GM21526 (cell line): ENCODE results near the gene TMEM239.

Source experiments
- ATAC-seq: cut with Tn5 transposase; IDR thresholded peaks from one replicate; pipeline ENCODE4 v1.9.1; 2021; ENCODE audit warnings: moderate library complexity; ENCODE audit not compliant: unreplicated experiment, low FRiP score

Gene TMEM239

DNA sequence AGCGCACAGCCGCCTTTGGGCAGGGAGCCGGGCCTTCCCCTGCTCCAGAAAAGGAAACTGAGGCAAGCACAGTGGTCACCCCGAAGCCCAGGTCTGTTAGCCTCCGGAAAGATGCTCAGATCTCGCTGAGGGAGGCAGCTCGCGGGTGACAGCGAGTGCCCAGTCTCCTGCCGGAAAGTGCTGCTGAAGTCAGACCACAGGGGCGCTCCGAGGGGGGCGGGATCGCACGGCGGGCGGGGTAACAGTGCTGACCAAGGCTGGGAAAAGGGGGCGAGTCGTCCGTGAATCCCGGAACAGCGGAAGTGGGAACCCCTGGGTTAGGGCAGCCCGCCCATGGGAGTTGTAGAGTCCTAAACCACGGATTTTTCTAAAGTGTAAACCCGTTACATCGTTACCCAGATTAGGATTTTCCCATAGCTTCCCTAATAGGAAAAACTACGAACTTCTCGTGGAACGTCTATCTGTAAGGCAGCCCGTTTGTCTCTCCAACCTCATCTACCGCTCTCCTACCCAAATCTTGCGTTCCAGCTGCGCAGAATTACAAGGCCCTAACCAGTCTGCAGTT is 24.9 kb downstream of the TMEM239 start:
- ATAC-seq, result peak; percentile 30

DNA sequence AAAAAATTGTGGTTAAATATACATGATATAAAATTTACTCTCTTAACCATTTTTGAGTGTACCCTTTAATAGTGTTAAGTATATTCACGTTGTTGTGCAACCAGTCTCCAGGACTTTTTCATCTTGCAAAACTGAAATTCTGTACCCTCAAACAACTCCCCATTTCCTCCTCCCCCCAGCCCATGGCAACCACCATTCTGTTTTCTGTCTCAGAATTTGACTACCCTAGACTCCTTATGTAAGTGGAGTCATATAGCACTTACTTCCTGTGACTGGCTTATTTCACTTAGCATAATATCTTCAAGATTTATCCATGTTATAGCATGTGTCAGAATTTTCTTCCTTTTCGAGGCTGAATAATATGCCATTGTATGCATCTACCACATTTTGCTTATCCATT is 29.4 kb downstream of the TMEM239 start:
- no peak for ATAC-seq

DNA sequence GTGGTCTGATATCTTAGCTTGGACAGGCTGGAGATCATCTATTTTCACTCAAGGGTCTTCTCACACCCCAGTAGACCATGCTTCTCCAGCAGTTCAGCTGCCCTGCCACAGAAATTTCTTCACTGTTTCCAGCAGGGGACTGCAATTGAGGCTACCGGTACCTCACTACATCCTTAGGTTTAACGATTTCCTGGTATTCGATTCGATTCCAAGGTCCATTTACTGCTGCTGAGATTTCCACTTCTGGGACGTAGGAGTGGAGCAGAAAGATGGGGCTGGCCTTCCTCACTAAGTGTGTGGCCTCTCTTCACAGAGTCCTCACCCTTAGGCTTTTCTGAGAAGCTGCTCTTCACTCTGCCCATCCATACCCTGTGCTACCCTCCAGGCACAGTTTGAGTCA is 30.5 kb downstream of the TMEM239 start:
- ATAC-seq, result no peak

GRCh38 chr20:2847802-2848201 is 31.6 kb downstream of the TMEM239 start:
- ATAC-seq, result no peak

DNA sequence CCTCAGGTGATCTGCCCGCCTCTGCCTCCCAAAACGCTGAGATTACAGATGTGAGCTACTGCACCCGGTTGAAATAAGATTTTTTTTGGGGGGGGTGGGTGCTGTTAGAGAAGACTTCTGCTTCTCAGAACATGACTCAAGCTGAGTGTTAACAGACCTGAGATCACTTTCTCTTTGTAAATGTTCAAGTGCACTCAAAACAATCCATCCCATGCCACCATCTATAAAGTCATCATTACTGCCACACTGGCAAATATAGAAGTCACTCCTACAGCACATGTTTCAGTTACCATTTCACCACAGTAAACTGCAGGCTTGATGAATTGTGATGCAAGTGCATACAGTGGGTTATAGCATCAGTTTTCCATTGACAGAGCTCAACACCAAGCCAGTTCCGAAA is 33.4 kb downstream of the TMEM239 start:
- no peak for ATAC-seq

DNA sequence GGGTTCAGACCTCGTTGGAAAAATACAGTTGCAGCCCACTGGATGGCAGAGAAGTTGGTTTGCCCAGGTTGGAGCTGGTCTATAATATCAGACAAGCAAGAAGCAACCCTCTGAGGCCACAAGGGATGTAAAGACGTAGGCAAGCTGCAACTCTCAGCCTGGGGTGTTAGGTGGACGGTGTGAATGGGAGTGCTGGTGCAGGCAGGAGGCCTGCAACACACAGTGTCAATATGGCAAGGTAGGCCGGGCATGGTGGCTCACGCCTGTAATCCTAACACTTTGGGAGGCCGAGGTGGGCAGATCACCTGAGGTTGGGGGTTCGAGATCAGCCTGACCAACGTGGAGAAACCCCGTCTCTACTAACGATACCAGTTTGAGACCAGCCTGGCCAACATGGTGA is 34.9 kb downstream of the TMEM239 start:
- no peak for ATAC-seq

DNA sequence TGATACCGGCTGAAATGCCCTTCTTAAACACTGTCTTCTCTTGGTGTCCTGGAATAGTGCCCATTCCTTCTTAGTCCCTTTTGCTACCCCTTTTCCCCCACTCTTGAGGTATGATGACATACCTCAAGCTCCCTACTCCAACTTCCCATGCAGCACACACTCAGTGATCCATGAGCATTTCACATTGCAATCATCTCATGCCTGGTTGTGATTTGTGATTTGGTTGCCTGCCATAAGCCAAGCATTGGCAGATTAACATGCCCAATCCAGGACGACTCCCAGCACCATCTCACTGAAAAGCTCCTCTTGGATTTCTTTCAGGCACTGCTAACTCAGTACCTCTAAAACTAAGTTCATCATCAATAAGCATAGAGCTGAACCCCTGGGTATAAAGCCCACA is 42.4 kb downstream of the TMEM239 start:
- ATAC-seq, result no peak

- no peak for ATAC-seq
Measured at GRCh38 chr20:2859330-2860121, 43.4 kb downstream of the TMEM239 start.

- no peak for ATAC-seq
Measured at GRCh38 chr20:2864626-2865025, 48.5 kb downstream of the TMEM239 start.

DNA sequence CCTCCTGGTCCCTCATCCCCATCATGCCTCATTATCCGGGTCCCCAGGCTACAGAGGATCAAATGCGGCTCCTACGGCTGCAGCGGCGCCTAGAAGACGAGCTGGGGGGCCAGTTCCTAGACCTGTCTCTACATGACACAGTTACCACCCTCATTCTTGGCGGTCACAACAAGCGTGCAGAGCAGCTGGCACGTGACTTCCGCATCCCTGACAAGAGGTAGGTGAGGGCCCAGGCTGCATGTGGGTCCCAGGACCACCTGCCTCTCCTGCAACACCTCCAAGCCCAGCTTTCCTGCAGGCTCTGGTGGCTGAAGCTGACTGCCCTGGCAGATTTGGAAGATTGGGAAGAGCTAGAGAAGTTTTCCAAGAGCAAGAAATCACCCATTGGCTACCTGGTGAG is 48.9 kb downstream of the TMEM239 start:
- no peak for ATAC-seq

DNA sequence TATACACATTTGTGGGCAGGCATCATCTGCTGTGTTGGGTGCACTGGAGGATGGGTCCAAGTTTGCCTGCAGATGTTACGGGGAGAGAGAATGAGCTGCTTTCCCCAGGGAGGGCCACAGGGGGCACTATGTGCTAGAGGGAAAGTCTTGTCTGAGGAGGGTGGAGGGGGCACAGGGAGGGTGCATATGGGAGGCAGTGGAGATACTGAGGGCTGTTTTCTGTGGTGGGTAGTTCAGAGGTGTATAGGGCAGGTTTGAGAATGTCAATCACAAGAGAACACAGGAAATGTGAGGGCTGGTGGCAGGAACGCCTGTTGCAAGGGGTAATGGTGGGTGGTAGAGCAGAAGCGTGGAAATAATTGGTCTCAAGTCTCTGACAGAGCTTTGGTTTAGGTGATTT is 49.5 kb downstream of the TMEM239 start:
- no peak for ATAC-seq

DNA sequence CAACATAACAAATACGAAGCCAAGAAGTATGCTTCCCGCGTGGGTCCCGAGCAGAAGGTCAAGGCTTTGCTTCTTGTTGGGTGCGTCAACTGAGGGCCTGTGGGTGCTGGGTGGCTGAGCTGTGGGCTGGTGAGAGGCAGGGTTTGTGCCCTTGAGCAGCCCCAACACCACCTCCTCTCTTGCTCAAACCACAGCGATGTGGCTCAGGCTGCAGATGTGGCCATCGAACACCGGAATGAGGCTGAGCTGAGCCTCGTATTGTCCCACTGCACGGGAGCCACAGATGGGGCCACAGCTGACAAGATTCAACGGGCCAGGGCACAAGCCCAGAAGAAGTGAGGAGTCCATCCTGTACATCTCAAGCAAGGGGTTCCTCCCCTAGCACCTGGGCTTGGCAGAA is 50.1 kb downstream of the TMEM239 start:
- no peak for ATAC-seq

- ATAC-seq, result no peak
Measured at GRCh38 chr20:2867081-2867864, 51.1 kb downstream of the TMEM239 start.
